RKO (cell line): ENCODE data around the gene TSGA10.
A peak's percentile ranks its signal among the peaks of the same experiment; 100 is the strongest.
"Not testable (repeated sequence)": the region's sequence is repeated elsewhere in the genome, so short reads cannot be mapped to it uniquely, and the experiment has no call there.

Experiments
- DNase-seq: peaks from one replicate; pipeline ENCODE4 v3.0.0-alpha.2; 2016; ENCODE audit warnings: low spot score

TSGA10 gene

DNA sequence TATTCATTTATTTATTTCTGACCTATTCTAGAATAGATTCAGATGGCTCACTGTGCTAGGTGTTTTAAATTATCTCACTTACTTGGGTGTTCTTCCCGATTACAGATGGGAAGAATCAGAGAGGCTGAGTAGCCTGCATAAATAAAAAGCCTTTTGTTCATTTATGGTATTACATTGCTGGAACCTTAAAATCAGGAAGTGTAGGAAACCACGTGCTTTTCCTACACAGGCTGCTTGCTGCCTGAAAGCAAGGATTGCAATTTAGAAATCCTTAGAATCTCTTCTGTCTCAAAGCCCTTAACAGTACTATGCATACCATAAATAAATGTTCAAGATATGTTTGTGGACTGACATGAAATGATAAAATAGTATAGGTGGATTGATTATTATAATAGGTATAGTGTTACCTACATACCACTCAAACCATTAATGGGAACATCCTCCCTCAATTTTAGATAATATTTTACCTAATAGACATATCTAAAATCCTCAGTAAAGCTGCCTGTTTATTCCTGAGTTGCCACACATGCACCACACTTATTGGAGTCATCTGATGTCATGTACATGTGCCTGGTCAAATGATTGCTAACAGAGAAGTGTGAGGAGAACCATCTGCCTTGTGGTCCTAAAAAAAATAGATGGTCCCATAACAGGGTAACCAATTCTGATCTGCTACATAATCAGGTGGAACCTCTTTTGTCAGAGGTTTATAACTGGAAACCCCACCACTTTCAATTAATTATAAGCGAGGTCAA, 86.7 kb downstream of the TSGA10 start:
- DNase-seq: no peak

DNA sequence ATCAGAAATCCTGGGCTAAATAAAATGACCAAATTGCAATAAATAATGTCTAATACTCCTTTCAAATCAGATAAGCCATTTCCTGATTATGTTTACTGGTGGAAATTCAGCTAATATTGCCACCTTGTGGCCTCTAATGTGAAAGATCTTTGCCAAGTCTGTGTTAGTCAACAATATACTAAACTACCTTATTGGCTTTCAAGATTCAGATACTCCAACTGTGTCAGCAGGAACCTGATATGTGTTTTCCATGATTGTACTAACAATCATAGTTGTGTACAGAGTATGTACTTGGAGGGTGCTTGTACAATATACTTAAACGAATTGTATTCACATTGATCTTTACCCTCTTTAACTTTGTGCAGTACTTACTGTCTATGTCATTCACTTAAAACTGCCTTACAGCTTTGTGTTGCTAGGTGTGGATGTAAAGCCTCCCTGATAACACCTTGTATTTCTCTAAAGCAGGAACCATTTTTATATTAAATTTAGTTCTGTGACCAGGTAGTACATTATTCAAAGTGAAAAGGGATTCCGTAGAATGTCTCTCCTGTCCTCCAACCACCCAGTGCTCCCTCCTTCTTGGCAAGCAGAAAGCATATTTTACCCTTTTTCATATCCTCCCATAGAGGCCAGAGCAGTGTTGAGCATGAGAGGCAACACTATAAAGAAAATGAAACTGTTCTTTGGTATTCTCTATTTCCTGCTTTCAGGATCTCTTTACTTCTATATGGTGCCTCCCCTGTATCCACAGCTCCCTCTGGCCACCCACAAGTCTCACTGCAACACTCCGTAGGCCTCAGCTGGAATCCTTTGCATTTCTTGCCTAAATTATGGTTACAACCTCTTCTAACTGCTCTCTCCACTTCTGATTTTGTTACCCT, 88.4 kb downstream of the TSGA10 start:
- peak; percentile 83 for DNase-seq

DNA sequence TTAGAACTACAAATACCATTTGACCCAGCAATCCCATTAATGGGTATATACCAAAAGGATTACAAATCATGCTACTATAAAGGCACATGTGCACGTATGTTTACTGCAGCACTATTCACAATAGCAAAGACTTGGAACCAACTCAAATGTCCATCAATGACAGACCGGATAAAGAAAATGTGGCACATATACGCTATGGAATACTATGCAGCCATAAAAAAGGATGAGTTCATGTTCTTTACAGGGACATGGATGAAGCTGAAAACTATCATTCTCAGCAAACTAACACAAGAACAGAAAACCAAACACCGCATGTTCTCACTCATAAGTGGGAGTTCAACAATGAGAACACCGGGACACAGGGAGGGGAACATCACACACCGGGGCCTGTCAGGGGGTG, 105.6 kb downstream of the TSGA10 start:
- not testable (repeated sequence) for DNase-seq

DNA sequence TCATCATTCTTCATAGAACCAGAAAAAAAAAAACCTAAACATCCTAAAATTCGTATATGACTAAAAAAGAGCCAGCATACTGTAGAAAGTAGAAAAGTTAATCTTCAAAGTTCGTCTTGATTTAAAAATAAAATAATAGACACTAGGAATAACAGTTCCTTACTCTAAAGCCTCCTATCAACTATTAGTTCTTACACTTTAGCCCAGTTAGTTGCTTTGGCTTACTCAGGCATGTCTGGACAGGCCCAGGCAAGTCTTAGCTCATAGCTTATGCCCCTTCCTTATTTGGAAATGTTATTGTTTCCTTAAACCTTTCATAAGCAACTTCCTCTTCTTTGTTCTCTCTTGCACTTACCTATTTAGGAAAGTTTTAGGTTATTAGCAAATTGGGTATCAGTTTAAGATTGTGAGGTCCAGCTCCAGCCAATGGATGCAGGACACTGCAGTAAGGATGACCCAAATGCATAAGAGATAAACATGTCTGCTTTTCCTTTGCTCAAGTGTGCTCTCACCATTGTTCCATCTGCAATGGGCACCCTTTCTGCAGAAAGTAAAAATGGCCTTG, 113.9 kb downstream of the TSGA10 start:
- DNase-seq: not testable (repeated sequence)

DNA sequence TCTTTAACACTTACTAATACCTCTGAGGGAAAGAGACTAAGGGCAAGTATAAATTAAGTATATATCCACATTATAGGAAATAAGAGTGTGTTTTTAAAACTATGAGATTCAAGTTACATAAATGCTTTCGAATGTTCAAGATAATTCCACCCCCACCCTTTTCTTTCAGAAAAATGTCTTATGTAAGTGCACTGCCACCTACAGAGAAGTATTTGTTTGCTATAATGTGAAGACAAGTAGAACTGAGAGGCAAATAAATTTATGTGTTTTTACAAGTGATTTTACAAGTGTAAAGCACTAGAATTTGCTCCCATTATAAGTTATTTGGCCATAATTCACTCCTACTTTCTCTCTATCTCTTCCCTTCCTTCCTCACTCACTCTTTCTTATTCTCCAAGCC, 118.8 kb downstream of the TSGA10 start:
- DNase-seq: no peak

DNA sequence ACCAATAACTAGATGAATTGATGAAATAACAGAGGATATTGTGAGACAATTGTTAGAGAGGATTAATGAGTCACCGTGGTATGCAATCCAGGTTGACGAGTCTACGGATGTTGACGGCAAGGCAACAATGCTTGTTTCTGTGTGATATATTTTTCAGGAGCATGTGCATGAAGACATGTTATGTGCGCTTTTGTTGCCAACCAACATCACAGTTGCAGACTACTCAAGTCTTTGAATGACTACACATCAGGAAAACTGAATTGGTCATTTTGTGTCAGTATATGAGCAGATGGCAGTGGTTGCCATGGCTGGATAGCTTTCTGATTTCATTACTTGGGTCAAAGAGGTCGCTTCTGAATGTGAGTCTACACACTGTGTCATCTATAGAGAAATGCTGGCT, 122.0 kb downstream of the TSGA10 start:
- peak; percentile 55 for DNase-seq

DNA sequence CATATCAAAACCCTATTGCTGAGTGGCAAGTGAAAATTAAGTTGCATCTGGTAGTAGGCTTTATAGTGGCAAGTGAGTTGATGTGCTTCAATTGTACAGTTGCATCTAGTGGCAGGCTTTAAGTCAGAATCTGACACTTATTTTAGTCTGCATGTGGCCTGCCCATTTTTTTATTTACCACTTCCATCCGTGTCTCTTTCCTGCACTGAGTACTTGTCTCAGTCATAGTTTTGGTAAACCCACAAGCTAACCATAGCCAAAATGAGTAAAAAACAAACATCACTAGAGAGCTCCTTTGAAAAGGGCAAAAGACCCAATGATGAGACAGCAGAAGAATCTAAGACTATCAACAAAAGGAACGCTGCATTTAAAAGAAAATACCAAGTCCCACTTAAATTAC, 122.7 kb downstream of the TSGA10 start:
- no peak for DNase-seq

DNA sequence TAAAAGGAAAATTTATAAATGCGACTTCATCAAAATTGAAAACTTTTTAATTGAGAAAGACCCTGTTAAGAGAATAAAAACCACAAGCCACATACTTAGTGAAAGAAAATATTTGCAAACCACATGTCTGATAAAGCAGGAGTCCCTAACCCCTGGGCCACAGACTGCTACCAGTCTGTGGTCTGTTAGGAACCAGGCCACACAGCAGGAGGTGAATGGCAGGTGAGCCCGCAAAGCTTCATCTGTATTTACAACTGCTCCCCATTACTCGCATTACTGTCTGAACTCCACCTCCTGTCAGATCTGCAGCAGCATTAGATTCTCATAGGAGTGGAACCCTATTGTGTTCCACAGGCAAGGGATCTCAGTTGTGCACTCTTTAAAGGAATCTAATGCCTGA, 123.3 kb downstream of the TSGA10 start:
- DNase-seq: no peak

DNA sequence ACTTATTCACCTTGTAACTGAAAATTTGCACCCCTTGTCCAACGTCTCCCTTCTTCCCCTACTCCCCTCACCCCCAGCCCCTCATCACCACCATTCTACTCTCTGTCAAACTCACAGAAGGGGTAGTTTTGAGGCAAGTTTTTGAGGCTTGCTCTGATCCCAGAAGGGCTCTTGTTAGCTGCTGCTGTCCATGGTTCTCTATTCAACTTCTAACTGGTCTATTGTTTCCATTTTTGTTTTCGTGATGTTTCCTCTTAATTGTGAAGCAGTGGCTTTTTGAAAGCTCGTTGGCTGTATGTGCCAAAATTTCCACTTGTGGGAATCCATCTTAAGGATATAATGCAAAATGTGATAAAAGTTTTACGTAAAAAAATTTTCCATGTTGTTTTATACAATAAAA, 126.2 kb downstream of the TSGA10 start:
- DNase-seq: no peak

DNA sequence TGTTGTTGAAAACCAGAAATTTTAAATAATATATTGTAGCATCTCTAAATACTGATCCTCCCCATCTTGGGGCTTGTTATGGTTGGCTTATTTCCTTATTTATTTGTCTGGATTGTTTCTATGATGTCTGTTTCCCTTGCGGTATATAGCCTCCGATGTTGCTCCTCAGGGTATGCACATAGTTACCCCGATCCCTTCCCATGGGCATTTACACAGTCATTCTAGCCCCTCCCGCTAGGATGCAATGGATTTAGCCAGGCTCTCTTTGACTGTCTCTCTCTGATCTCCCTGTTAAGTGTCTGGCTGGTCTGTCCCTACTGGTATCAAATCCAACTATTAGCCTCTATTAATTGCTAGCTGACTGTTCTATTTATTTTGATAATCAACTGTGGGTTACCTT, 126.9 kb downstream of the TSGA10 start:
- DNase-seq: no peak

DNA sequence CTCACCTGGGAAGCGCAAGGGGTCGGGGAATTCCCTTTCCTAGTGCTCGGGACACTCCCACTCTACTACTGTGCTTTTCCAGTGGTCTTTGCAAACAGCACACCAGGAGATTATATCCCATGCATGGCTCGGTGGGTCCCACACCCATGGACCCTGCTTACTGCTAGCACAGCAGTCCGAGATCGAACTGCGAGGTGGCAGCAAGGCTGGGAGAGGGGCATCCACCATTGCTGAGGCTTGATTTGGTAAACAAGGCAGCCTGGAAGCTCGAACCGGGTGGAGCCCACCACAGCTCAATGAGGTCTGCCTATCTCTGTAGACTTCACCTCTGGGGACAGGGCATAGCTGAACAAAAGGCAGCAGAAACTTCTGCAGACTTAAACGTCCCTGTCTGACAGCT, 154.0 kb downstream of the TSGA10 start:
- no peak for DNase-seq

DNA sequence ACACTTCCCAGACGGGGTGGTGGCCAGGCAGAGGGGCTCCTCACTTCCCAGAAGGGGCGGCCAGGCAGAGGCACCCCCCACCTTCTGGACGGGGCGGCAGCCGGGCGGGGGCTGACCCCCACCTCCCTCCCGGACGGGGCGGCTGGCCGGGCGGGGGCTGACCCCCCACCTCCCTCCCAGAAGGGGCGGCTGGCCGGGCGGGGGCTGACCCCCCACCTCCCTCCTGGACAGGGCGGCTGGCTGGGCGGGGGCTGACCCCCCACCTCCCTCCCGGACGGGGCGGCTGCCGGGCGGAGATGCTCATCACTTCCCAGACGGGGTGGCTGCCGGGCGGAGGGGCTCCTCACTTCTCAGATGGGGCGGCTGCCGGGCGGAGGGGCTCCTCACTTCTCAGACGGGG, 166.0 kb downstream of the TSGA10 start:
- not testable (repeated sequence) for DNase-seq

DNA sequence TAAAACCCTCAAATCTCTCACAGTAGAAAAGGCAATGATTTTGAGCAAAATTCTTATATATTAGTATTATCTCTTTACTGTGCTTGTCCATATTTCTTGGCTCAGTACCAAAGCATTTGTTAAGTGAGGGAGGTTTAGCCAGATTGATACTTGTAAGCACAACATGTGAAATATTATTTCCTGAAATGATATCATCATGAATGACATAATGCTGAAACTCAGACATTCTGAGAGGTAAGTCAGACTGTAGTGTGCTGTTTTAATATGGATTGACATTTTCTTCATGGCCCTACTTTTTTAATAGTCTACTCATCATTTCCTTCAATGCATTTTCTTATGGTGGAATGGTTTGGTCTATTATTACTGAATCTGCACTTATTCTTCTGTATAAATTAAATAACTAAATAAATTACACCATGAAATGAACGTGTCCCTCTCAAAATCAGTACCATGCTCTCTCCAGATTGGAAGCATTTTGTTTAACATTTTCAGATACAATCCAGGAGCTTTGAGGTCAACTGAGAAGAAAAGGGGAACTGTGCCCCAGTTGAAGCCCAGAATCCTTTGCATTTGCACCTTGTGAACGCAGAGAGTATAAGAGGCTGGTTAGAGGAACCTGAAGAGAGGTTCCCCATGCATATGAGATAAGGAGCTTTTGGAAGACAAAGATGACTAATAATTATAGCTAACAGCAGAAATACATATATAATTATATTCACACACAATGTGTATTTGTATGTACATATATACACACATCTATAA, 168.7 kb downstream of the TSGA10 start:
- DNase-seq: no peak

DNA sequence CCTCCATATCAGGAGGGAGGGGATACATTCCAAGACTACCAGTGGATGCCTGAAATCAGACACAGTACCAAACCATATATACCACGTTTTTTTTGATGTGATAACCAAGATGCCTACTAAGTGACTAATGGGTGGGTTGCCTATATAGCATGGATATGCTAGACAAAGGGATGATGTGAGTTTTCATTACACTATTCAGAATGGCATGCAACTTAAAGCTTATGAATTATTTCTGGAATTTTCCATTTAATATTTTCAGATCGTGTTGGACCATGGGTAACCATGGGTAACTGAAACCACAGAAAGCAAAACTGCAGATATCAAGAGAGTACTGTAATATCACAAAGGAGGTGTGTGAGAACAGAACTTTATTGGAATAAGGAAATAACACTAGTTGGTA, 179.1 kb downstream of the TSGA10 start:
- DNase-seq: no peak

DNA sequence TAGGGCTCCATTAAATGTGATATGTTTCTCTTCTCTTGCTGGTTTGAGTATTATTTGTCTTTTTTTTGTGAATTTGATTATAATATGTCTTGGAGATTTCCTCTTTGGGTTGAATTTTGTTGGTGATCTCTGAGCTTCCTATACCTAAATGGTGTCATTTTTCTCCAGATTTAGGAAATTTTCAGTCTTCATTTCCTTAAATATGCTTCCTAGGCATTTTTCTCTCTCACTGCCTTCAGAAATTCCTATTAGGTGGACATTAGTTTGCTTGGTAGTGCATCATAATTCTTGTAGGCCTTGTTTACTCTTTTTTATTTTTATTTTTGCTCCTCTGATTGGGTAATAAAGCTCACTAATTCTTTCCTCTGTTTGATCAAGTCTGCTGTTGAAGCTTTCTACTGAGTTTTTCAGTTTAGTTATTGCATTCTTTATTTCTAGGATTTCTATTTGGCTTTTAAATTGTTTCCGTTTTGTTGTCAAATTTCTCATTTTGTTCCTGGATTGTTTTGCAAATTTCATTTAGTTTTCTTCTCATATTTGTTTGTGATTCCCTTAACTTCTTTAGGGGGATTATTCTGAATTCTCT, 182.1 kb downstream of the TSGA10 start:
- no peak for DNase-seq

DNA sequence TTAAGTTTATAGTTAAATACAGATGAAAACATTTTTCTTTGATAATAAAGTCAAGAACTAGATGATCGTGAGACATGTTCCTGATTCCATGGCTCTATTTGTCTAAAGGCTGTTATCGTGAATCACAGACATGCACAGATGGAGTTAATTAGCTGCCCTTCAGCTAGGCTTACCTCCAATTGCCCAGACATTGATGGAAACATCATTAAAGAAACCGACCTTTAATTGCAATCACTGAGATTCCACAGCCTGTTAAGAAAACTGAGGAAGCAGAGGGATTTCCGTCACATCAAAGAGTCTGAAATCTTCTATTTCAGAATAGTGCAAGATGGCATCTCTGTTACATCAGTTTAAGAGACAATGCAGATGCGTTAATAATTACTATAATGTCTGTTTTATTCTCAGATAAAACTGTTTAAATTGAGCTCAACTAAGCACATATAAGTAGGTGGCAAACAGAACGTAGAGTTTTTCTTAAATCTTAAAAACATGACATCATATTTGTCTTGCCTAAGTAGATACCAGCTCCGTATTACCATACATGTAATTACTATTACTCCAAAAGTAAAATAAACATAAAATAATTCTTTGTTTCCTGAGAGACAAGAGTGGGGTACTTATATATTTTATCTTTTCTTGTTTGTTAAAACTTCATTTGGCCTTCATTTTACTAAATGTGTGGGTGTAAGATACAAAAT, 194.8 kb downstream of the TSGA10 start:
- no peak for DNase-seq

DNA sequence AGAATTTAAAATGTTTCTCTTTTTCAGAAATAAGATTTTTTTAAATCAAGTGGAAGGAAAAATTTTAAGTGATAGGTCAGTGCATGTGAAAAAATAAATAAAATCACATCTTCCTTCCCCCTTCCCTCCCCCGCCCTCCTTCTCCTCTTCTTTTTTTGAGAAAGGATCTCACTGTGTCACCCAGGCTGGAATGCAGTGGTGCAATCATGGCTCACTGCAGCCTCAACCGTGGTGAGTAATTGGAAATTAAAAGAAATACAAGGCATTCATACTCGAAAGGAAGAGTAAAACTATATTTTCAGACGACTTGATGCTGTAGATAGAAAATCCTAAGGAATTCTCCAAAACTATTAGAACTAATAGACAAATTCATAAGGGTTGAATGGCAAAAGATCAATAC, 201.8 kb downstream of the TSGA10 start:
- no peak for DNase-seq

DNA sequence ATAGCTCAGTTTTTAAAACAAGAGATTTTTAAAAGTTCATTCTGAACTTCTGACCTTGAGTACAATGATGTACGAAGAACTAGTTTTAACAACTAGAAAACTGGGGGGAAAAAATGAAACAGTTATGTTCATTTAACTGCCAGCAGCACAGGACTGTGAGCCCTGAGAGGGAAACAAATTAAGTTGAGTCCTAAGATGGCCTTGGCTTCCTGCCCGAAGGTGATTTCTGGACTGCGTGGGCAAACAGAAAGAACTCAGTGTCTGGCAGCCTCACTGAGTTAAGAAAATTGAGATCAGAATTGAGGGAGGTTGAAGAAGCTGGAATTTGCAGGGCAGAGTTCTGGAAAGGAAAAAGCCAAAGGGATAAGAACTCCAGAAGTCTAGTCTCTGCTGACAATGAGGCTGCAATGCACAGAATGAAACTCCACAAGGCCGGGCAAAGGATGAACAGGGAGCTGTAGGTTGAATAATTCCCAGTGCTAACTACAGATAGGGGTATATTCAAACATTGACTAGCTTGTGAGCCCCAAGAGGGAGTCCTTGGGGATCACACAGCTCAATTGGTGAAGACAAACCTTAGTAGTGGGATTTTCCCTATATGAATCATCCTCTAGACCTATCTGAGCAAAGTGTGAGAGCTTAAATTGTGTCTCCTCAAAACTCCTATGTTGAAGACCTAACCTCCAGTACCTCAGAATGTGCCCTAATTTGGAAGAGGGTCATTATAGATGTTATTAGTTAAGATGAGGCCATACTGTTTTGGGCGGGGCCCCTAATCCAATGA, 205.6 kb downstream of the TSGA10 start:
- DNase-seq: no peak

DNA sequence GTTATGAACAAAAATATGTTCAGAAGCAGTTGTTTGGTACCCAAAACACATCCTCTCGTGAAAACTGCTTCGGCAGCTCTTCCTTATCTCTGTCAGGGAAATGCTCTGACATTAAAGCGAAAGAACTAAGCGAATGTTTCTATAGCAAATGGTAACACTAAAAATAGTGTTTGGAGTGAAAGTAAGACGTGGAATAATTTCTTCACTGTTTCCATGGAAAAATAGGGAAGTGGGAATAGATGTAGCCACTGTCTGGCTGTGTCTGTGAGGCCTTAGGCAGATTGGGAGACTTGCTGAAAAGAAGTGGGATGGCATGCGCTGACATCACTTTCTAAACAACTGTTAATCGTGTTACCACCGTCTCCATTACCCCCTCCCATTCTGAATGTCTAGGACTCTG, 207.2 kb downstream of the TSGA10 start:
- DNase-seq: no peak
